Measurements from ENCODE around the gene CCDC122.

DNA sequence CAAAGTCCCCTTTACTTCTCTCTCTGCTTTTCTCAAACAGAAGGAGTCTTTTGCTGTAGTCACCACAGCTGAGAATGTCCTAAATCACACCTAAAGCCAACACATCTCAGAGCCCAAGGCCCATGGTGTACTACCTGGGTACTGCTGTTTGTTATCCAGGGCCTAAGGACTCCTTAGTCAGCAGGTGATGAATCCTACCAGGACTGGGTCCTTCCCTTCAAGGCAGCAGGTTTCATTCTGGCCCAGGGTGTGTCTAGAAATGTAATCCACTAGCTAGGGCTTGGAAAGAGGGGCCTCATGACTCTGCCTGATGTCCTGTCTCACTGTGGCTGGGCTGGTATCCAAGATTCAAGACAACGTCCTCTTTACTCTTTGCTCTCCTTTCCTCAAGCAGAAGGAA is 56.6 kb downstream of the CCDC122 start:
- no peak for TF ChIP-seq POLR2A (IDR thresholded peaks at IDR 0.05)
- TF ChIP-seq, protein P1, sequence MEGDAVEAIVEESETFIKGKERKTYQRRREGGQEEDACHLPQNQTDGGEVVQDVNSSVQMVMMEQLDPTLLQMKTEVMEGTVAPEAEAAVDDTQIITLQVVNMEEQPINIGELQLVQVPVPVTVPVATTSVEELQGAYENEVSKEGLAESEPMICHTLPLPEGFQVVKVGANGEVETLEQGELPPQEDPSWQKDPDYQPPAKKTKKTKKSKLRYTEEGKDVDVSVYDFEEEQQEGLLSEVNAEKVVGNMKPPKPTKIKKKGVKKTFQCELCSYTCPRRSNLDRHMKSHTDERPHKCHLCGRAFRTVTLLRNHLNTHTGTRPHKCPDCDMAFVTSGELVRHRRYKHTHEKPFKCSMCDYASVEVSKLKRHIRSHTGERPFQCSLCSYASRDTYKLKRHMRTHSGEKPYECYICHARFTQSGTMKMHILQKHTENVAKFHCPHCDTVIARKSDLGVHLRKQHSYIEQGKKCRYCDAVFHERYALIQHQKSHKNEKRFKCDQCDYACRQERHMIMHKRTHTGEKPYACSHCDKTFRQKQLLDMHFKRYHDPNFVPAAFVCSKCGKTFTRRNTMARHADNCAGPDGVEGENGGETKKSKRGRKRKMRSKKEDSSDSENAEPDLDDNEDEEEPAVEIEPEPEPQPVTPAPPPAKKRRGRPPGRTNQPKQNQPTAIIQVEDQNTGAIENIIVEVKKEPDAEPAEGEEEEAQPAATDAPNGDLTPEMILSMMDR (IDR thresholded peaks at IDR 0.05) = no peak
- TF ChIP-seq POLR2AphosphoS5 (IDR thresholded peaks at IDR 0.05) = no peak

Data from suprapubic skin (tissue), 4 donors.